Measurements from ENCODE around the gene ENAH.

ENAH gene

GRCh38 chr1:225469051-225469450, 183.9 kb downstream of the ENAH start:
- H3K4me3 ChIP-seq (replicated peaks; ENCODE audit: insufficient read depth, low read length): no peak overlapping the region
- no peak for DNase-seq (ENCODE audit: low read depth in 1 of 2, low spot score in 1 of 2)
- H3K27me3 ChIP-seq (ENCODE audit: insufficient read depth, poor library complexity, severe bottlenecking): no peaks in the 10 kb centered on the region
- no peak for TF ChIP-seq GABPA (IDR thresholded peaks at IDR 0.05; ENCODE audit: low read depth)
- TF ChIP-seq, protein P1, sequence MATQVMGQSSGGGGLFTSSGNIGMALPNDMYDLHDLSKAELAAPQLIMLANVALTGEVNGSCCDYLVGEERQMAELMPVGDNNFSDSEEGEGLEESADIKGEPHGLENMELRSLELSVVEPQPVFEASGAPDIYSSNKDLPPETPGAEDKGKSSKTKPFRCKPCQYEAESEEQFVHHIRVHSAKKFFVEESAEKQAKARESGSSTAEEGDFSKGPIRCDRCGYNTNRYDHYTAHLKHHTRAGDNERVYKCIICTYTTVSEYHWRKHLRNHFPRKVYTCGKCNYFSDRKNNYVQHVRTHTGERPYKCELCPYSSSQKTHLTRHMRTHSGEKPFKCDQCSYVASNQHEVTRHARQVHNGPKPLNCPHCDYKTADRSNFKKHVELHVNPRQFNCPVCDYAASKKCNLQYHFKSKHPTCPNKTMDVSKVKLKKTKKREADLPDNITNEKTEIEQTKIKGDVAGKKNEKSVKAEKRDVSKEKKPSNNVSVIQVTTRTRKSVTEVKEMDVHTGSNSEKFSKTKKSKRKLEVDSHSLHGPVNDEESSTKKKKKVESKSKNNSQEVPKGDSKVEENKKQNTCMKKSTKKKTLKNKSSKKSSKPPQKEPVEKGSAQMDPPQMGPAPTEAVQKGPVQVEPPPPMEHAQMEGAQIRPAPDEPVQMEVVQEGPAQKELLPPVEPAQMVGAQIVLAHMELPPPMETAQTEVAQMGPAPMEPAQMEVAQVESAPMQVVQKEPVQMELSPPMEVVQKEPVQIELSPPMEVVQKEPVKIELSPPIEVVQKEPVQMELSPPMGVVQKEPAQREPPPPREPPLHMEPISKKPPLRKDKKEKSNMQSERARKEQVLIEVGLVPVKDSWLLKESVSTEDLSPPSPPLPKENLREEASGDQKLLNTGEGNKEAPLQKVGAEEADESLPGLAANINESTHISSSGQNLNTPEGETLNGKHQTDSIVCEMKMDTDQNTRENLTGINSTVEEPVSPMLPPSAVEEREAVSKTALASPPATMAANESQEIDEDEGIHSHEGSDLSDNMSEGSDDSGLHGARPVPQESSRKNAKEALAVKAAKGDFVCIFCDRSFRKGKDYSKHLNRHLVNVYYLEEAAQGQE (IDR thresholded peaks at IDR 0.05; ENCODE audit: insufficient replicate concordance, low read depth): no peak
- no peak for TF ChIP-seq SPI1 (IDR thresholded peaks at IDR 0.05; ENCODE audit: borderline replicate concordance, low read depth)
- TF ChIP-seq, protein P2, sequence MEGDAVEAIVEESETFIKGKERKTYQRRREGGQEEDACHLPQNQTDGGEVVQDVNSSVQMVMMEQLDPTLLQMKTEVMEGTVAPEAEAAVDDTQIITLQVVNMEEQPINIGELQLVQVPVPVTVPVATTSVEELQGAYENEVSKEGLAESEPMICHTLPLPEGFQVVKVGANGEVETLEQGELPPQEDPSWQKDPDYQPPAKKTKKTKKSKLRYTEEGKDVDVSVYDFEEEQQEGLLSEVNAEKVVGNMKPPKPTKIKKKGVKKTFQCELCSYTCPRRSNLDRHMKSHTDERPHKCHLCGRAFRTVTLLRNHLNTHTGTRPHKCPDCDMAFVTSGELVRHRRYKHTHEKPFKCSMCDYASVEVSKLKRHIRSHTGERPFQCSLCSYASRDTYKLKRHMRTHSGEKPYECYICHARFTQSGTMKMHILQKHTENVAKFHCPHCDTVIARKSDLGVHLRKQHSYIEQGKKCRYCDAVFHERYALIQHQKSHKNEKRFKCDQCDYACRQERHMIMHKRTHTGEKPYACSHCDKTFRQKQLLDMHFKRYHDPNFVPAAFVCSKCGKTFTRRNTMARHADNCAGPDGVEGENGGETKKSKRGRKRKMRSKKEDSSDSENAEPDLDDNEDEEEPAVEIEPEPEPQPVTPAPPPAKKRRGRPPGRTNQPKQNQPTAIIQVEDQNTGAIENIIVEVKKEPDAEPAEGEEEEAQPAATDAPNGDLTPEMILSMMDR (IDR thresholded peaks at IDR 0.05; ENCODE audit: insufficient read depth, low read length): no peak
- no peak for TF ChIP-seq POLR2AphosphoS5 (IDR thresholded peaks at IDR 0.05; ENCODE audit: low read depth)
- H3K27ac ChIP-seq (replicated peaks): no peak overlapping the region

GRCh38 chr1:225468270-225469020, 184.5 kb downstream of the ENAH start:
- H3K27me3 ChIP-seq (ENCODE audit: insufficient read depth, poor library complexity, severe bottlenecking): no peaks in the 10 kb centered on the region
- H3K27ac ChIP-seq (replicated peaks): peak overlapping the region; percentile 91
- no peak overlapping the region for H3K4me3 ChIP-seq (replicated peaks; ENCODE audit: insufficient read depth, low read length)
- TF ChIP-seq SPI1 (IDR thresholded peaks at IDR 0.05; ENCODE audit: borderline replicate concordance, low read depth) (no peak), GABPA (IDR thresholded peaks at IDR 0.05; ENCODE audit: low read depth) (no peak), POLR2AphosphoS5 (IDR thresholded peaks at IDR 0.05; ENCODE audit: low read depth) (no peak)
- TF ChIP-seq, protein P2 (IDR thresholded peaks at IDR 0.05; ENCODE audit: insufficient read depth, low read length): no peak
- TF ChIP-seq, protein P1 (IDR thresholded peaks at IDR 0.05; ENCODE audit: insufficient replicate concordance, low read depth): no peak
- DNase-seq (ENCODE audit: low read depth in 1 of 2, low spot score in 1 of 2): no peak

GRCh38 chr1:225467193-225468020, 185.5 kb downstream of the ENAH start:
- Histone ChIP-seq H3K27ac (replicated peaks) (peak overlapping the region; percentile 91), H3K4me3 (replicated peaks; ENCODE audit: insufficient read depth, low read length) (peak overlapping the region; percentile 61), H3K27me3 (ENCODE audit: insufficient read depth, poor library complexity, severe bottlenecking) (no peaks in the 10 kb centered on the region)
- TF ChIP-seq GABPA (IDR thresholded peaks at IDR 0.05; ENCODE audit: low read depth): peak; percentile 95
- peak; percentile 80; the same call in 1 of the 2 replicates for TF ChIP-seq POLR2AphosphoS5 (IDR thresholded peaks at IDR 0.05; ENCODE audit: low read depth)
- TF ChIP-seq, protein P2 (IDR thresholded peaks at IDR 0.05; ENCODE audit: insufficient read depth, low read length): no peak
- peak; percentile 74; the same call in 1 of the 2 replicates for TF ChIP-seq SPI1 (IDR thresholded peaks at IDR 0.05; ENCODE audit: borderline replicate concordance, low read depth)
- TF ChIP-seq, protein P1 (IDR thresholded peaks at IDR 0.05; ENCODE audit: insufficient replicate concordance, low read depth): peak; percentile 25
- peak; percentile 87 to 91 for DNase-seq (ENCODE audit: low read depth in 1 of 2, low spot score in 1 of 2)

Data from HL-60 (cell line).